Stimulated activated CD8-positive, alpha-beta memory T cell treated with anti-CD3 and anti-CD28 coated beads, Interleukin-7, amount 100 ng/mL, for 4 hours (primary cell): ENCODE measurements around the gene DGCR2.
"Not testable (repeated sequence)": the region's sequence is repeated elsewhere in the genome, so short reads cannot be mapped to it uniquely, and the experiment has no call there.

ENCODE experiments used
- DNase-seq, 2 donors: peaks; one replicate each; pipeline ENCODE4 v3.0.0-alpha.2; 2020; ENCODE audit warnings: low read depth in 2 of 2

The DGCR2 gene, protein sequence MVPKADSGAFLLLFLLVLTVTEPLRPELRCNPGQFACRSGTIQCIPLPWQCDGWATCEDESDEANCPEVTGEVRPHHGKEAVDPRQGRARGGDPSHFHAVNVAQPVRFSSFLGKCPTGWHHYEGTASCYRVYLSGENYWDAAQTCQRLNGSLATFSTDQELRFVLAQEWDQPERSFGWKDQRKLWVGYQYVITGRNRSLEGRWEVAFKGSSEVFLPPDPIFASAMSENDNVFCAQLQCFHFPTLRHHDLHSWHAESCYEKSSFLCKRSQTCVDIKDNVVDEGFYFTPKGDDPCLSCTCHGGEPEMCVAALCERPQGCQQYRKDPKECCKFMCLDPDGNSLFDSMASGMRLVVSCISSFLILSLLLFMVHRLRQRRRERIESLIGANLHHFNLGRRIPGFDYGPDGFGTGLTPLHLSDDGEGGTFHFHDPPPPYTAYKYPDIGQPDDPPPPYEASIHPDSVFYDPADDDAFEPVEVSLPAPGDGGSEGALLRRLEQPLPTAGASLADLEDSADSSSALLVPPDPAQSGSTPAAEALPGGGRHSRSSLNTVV

DNA sequence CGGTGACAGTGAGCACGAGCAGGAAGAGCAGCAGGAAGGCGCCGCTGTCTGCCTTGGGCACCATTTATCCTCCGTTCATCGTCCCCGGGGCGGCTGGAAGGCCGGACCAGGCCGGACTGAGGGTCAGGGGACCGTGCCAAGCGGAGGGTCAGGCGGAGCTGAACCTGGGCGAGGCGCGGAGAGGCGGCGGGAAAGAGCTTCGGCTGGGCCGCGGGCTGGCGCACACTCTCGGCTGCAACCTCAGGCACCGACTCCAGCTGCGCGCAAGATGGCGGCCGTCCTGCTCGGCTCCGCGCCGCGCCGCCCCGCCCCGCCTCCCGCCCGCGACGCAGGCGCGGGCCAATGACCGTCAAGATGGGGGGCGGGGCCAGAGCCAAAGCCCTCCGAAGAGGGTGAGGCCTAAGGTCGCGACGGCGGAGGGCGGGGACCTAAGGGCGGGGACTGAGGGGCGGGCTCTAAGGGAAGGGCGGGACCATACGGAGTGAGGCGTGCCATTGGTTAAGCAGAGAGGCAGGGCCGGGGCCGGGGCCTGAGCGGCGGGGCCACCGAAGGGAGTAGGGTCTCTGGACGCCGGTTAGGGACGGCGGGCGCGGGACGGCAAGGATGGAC is at the start of gene DGCR2:
TSS of gene DGCR2 (minus strand) at position 270 of the 609 bp plus-strand sequence. CDS start at position 64, 206 bp downstream.
- peak; percentile 93 for DNase-seq

DNA sequence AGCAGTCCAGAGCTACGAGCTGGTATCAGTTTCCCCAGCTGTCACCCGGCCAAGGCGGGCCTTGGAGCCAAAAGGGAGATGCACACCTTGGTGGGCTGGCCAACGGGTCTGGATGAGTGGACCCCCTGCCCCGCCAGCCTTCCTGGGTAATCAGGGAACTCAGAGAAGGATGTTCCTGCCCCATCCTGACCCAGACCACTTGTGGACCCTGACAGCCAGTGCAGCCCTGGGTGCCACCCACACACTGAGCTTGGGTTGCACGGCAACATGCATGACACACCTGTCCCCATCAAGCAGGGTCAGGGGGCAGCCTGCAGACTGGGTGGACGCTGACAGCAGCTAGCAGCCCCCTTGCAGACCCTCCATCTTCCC is 47.7 kb upstream of the DGCR2 start:
- no peak for DNase-seq

DNA sequence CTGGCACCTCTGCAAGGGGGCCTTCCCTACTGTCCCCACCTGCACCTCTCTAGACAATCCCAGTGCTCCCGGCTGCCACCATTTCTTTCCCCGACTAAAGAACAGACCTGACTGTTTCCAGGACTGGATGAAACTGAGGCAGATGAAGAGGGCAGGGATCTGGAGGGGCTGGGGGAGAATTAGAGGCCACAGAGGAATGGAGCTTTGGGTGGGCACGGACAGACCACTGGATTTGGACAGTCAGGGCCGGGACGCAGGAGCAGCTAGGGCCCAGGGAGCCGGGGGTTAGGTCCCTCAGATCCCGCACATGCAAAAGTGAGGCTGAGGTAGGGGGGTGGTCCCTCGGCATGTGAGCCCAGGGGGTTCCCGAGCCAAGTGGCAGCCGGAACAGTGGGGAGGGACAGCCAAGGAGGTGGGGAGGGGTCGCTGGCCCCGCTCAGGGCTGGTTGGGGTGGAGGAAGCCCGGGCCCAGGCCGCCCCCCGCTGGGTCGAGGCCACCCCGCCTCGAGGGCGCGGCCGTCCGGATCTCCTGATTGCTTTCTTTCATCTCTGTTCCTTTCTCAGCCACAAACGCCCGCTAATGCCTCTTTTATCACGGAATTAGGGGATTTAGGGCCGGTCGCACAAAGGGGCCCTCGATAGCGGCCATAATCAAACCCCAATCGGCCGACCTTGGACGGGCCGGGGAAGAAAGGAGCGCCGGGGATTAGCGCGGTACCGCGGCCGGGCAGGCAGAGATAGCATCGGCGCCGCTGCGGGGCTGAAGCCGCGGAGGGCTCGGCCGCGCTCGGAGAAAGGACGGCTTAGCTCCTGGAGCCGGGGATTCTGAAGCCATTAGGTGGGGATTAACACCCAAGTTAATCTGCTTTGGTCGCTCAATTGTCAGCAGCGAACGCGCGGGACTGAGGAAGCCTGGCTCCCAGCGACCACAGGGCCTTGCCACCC is 47.1 kb upstream of the DGCR2 start:
- no peak for DNase-seq

DNA sequence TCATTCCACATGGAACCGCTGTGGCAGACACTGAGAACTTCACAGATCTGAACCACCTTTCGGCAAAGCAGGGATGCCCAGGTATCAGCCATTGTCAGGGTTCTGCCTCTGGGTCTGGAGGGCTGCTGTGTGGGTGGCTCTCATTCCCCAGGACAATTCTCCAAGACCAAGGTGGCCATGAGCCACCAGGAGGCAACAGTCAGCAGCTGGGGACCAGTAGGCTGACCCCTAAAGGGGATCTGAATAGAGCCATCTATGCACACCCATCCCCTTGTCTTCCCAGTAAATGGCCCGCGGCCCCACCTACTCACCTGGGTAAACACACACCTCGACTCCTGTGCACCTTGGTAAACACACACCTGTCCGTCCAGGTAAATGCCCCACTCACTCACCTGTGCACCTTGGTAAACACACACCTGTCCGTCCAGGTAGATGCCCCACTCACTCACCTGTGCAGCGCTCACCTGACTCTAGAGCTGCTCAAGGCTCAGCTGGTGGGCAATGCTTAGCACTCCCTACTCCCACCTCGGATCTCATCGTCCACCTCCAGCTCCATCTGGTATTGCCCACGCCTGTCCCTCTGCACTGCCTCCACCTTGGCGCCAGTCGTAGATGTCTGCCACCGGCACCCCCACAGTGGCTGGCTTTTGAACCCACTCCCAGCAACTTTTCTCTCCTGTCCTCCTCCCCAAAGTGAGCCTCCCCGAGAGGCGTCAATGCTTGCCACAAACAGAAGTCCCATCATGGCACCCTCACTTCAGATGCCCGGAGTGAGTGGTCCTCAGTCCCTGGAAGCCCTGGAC is 46.1 kb upstream of the DGCR2 start:
- no peak for DNase-seq

DNA sequence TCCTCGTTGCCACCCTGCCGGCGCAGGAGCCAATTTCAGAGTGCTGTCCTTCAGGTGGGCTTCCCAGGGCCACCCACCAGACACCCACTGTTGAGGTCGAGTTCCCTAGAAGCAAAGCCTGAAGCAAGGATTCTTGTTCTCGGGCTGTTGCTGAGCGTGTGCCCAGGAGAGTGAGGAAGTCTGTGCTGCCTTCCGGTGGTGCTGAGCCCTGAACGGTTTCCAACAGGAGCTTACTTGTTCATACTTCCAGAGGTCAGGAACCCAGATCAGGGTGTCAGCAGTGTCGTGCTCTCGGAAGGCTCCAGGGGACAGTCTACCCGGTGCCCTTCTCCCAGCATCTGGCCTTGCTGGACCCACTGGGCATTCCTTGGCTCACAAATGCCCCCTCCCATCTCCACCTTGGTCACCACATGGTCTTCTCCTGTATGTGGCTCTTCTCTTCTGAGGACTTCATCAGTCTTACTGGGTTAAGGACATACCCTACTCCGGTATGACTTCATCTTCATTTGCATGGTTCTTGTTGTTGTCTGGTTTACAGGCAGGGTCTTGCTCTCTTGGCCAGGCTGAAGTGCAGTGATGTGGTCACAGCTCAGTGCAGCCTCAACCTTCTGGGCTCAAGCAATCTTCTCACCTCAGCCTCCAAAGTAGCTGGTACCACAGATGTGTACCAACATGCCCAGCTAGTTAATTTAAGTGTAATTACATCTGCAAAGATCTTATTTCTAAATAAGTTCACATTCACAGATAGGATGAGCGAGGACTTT is 45.1 kb upstream of the DGCR2 start:
- DNase-seq, result no peak

DNA sequence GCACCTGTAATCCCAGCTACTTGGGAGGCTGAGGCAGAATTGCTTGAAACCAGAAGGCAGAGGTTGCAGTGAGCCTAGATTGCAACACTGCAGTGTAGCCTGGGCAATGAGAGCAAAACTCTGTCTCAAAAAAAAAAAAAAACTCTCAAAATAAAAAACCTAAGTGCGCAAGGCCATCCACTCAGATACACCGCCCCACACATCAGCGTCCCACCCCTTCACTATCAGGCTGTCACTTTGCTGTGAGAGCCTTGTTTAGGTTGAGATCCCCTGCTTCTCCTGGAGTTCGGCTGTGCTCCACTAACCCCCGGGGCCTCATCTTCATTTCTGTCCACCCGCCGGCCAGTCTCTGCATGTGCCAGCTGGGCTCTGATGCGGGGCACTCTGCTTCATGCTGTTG is 44.2 kb upstream of the DGCR2 start:
- no peak for DNase-seq

DNA sequence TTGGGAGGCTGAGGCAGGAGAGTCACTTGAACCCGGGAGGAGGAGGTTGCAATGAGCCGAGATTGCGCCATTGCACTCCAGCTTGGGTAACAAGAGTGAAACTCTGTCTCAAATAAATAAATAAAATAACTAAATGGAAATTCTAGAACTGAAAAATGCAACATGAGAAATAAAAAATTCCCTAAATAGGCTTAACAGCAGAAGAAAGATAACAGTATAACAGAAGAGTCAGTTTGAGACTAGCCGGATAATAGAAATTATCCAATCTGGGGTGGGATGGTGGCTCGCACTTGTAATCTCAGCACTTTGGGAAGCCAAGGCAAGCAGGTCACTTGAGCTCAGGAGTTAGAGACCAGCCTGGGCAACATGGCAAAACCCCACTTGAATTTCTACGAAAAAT is 42.2 kb upstream of the DGCR2 start:
- no peak for DNase-seq

DNA sequence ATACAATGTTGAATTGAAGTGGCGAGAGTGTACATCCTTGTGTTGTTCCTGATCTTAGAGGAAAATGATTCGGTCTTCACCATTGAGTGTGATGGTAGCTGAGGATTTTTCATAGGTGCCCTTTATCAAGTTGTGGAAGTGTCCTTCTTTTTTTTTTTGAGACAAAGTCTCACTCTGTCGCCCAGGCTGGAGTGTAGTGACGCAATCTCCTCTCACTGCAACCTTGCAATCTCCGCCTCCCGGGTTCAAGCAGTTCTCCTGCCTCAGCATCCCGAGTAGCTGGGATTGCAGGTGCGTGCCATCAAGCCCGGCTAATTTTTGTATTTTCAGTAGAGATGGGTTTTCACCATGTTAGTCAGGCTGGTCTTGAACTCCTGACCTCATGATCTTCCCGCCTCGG is 36.4 kb upstream of the DGCR2 start:
- DNase-seq, result not testable (repeated sequence)

DNA sequence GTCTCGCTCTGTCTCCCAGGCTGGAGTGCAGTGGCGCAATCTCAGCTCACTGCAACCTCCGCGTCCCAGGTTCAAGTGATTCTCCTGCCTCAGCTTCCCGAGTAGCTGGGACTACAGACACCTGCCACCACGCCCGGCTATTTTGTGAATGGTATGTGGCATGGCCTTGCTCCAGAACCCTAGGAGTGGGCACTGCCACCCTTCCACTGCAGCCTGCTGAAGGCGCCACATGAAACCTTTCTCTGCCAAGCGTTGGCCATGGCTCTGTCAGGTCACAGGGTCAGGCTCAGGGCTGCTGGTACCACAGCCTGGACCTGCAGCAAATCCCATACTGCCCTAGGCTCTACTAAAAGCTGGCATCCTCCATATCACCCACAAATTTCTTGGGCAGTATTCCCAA is 33.9 kb upstream of the DGCR2 start:
- DNase-seq, result not testable (repeated sequence)

DNA sequence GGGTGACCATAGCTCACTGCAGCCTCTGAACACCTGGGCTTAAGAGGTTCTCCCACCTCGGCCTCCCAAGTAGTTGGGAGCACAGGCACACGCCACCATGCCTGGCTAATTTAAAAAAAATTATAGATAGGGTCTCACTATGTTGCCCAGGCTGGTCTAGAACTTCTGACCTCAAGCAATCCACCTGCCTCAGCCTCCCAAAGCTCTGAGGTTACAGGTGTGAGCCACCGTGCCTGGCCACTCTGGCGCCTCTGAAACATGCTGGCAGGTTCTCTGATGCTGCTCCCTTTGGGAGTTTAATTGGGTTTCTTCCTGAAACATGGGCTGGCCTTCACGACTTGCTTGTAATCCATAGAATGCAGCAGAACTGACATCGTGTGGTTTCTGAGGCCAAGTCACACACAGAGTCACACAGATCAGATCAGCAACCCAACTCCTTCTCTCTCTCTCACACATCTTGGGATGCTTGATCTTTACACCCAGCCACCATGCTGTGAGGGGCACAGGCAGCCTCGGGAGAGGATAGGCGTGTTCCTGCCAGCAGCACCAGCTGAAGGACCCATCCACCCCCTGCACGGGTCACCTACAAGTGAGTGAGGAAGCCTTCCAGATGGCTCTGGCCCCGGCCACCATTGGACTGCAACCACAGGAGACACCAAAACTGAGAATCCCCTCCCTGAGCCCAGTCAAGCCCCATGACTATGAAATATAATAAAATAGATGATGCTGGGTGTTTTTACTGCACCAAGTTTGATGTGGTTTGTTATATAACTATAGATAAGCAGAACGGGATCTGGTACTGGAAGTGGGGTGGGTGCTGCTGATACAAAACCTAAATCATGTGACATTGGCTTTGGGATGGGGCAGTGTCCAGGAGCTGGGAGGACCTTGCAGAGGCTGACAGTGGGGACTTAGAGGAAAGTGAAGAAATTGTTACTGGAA is 31.0 kb upstream of the DGCR2 start:
- no peak for DNase-seq

DNA sequence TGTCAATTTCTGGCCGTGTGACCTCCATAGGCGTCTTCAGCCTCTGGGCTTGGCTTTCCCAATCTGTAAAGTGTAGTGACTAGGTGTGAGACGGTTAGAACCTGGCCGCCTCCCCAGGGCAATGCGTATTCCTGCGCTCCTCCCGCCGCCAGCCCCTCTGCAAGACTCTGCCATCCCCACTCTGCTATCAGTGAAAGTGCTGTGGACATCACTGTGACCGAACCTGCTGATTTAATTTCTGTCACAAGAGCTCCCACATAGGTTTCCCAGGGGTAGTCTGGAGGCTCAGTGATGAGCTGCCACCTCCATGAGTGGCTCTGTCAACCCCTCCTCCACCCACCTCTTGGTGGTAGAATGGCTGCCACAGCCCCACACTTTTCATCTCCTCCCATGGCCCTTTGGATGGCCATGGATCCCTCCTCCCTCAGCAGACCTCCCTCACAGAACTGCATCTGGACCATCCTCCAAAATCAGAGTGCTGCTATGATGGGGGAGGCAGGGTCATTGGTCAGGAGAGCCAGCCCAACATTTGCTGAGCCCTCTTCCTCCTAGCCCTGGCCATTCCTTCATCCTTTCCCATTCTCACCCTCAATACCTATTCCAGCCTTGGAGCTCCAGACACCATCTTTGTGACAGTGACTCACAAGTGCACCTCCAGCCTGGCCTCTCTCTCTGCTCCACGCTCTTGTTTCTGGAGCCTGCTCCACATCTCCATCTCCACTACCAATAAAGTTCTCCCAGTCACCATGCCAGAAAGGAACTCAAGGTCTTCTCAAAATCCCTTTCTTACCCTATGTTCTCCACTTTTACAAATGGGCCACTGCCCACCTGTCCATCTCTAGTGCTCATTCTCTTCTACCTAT is 29.3 kb upstream of the DGCR2 start:
- DNase-seq, result no peak

DNA sequence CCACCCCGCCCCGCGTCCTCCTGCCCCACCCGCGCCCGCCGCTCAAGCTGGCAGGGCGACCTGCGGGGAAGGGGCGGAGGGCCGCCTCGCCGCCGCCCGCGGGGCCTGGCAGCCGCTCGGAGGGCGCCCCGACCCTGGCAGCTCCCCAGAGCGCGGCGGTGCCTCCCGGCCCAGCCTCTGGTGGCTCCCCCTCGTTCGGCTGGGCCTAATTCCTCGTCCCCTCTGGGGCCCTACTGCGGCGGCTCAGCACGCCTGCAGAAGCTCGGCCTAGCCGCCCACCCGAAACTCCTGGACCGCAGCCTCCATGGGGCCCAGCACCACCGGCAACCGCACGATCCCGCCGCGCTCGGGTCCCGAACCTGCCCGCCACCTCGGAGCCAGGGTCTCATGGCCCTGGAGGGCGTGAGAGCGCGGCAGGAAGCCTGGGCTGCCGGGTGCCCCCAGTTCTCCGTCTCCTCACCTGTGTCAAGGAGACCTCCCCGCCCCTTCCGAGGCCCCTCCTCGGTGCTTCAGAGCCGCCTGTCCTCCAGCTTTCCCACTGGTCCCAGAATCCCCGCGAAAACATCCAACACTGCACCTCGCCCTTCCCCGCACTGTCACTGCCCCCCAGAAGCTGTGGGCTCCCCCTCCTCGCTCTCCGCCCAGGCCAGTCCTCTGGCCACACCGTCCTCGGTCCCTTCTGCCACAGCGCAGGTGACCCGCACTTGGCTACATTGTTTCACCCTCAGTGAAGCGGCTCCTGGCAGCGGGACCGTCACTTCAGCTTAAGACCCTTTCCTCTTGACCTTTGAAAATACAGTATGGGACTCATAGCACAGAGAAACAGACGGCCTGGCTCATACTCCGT is 28.5 kb upstream of the DGCR2 start:
- no peak for DNase-seq

DNA sequence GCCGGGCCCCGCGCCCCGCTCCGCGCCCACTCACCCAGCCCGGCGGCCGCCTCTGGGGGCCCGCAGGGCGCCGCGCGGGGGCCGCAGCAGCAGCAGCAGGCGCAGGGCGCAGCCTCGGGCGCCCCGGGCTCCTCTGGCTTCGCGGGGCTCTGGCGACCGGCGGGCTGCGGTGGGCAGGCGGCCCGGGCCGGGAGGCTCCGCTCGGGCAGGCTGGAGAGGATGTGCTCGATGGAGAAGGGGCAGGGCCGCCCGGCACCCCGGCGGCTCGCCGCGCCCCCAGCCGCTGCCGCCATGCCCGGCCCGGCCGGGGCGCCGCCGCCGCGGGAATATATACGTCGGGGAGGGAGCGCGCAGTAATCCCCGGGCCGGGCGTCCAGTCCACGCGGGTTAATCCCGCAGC is 27.8 kb upstream of the DGCR2 start, which contains the start of gene GSC2:
TSS of gene GSC2 (minus strand) at position 302 of the 400 bp plus-strand sequence. CDS start at position 293, 9 bp downstream.
- no peak for DNase-seq

DNA sequence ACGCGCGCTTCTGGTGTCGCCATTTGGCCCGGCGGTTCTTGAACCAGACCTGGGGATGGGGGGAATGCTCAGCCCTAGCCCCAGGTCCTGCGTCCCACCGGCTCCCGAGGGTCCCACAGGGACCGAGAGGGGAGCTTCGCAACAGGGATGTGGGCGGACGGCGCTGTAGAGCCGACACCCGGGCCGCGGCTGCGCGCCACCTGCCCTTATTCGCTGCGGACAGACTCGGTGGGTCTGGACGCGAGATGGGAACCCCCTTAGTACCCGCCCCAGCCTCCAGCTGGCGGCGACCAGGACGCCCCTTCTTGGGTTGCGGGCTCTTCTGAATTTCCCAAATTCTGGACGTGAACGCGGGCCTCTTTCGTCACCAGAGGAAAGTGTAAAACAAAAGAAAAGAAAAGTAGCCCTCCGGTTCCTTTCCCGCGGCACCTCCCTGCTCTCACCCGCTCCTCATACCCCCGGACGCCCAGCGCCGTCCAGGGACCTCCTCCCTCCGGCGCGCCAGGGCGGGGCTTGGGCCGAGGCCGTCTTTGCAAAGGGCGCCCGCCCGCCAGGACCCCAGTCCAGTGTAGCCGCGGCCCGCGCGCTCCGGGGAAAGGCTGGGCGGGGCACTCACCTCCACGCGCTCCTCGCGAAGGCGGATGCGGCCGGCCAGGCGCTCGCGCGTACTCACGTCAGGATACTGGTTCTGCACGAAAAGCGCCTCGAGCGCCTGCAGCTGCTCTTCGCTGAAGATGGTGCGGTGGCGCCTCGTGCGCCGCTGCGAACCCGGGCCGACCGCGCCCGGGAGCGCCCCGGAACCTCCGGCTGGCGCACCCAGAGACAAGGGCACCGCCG is 27.1 kb upstream of the DGCR2 start:
- no peak for DNase-seq

DNA sequence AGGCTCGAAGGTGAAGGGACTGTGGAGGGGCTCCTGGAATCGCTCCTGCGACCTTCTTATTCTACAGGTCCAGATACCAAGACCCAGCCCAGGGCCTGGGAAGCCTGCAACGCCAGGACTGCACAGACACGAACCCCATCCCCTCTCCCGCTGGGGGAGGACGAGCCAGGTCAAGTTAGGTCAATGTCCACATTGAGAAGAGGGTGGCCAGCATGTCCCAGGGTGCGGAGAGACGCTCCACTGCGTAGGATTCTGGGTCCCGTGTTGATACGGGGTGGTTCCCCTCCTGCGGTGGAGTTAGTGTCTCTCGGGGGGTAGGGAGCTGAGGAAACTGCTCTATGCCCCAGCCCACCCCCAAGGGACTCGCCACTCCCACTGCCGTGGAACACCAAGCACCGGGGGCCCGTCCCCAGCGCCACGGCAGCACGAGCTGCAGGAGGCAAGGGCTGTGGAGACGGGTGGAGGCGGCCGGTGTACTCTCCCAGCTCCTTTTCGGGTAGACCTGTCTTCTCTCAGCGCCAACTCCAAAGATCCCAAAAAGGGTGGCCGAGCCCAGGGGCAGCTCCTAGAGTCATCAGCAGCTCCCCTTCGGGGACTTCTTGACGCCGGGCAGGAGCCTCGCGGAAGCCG is 26.3 kb upstream of the DGCR2 start:
- DNase-seq, result no peak
